Lower leg skin (tissue), 3 donors: ENCODE data around the gene DMXL2.

ENCODE experiments used
- POLR2A ChIP-seq, 2 donors: fragments of 450-650 bp; IDR thresholded peaks; one replicate each; pipeline ENCODE4 v1.6.1; 2016 to 2017; ENCODE audit warnings: antibody characterized with exemption in 2 of 2, mild to moderate bottlenecking in 1 of 2, moderate library complexity in 1 of 2
- TF ChIP-seq, protein P1 (sequence below), 3 donors: fragments of 450-650 bp; IDR thresholded peaks; one replicate each; pipeline ENCODE4 v1.5.1; 2016; ENCODE audit warnings: antibody characterized with exemption in 3 of 3, mild to moderate bottlenecking in 3 of 3, moderate library complexity in 2 of 3

DNA sequence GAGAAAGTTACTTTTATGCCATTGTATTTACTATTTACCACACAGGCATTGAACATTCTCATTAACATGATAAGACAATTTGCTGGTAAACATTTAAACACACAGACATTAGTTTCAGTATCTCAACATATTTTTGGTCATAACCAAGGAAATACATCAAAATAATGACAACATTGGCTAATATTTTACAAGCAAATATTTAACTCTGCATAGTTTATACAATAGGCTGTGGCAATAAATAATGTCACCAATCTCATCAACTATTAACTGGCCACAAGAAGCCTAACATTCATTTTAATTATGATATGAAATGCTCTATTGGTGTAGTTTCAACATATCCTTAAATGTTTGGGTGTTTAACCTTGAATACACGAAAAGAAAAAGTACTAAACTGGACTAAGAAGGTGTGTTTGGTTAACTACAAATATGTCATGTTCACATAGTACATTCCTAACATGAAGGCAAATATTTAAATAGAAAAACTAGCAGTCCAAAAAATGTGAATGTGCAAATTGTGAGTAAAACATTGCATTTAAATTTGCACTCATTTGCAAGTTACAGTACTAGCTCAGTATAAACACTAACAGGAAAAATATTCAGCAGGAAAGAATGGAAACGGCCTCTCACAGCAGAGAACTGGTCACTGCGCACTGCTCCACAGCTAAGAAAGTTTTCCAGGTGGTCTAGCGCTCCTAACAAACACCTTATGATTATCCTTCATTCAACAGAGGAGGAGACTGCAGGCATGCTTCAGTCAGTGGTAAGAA is 174.5 kb downstream of the DMXL2 start:
- TF ChIP-seq, protein P1, sequence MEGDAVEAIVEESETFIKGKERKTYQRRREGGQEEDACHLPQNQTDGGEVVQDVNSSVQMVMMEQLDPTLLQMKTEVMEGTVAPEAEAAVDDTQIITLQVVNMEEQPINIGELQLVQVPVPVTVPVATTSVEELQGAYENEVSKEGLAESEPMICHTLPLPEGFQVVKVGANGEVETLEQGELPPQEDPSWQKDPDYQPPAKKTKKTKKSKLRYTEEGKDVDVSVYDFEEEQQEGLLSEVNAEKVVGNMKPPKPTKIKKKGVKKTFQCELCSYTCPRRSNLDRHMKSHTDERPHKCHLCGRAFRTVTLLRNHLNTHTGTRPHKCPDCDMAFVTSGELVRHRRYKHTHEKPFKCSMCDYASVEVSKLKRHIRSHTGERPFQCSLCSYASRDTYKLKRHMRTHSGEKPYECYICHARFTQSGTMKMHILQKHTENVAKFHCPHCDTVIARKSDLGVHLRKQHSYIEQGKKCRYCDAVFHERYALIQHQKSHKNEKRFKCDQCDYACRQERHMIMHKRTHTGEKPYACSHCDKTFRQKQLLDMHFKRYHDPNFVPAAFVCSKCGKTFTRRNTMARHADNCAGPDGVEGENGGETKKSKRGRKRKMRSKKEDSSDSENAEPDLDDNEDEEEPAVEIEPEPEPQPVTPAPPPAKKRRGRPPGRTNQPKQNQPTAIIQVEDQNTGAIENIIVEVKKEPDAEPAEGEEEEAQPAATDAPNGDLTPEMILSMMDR (IDR thresholded peaks at IDR 0.05): no peak
- no peak for TF ChIP-seq POLR2A (IDR thresholded peaks at IDR 0.05)
